Stimulated activated CD4-positive, alpha-beta T cell treated with anti-CD3 and anti-CD28 coated beads, Interleukin-15, amount 100 ng/mL, for 48 hours (primary cell): ENCODE measurements around the gene SUSD1.
"Not testable (repeated sequence)": the region's sequence is repeated elsewhere in the genome, so short reads cannot be mapped to it uniquely, and the experiment has no call there.

Source experiments
- DNase-seq, 2 donors: peaks; one replicate each; pipeline ENCODE4 v3.0.0-alpha.2; 2020; ENCODE audit warnings: low read depth in 2 of 2

Gene SUSD1

GRCh38 chr9:112094948-112095681, 80.0 kb downstream of the SUSD1 start:
- DNase-seq, result no peak

- DNase-seq, result no peak
Observed at GRCh38 chr9:112094241-112094640, 80.9 kb downstream of the SUSD1 start.

GRCh38 chr9:112093870-112094216, 81.3 kb downstream of the SUSD1 start:
- DNase-seq, result no peak

GRCh38 chr9:112093147-112093869, 81.8 kb downstream of the SUSD1 start:
- DNase-seq, result no peak

GRCh38 chr9:112091810-112092209, 83.3 kb downstream of the SUSD1 start:
- no peak for DNase-seq

- no peak for DNase-seq
Observed at GRCh38 chr9:112087506-112087905, 87.6 kb downstream of the SUSD1 start.

GRCh38 chr9:112086627-112087026, 88.5 kb downstream of the SUSD1 start:
- DNase-seq, result no peak

- DNase-seq, result no peak
Observed at GRCh38 chr9:112084907-112085306, 90.2 kb downstream of the SUSD1 start.

GRCh38 chr9:112084334-112084733, 90.8 kb downstream of the SUSD1 start:
- DNase-seq, result no peak

- no peak for DNase-seq
Observed at GRCh38 chr9:112081918-112082729, 93.0 kb downstream of the SUSD1 start.

GRCh38 chr9:112080831-112081542, 94.1 kb downstream of the SUSD1 start:
- no peak for DNase-seq

GRCh38 chr9:112078432-112078831, 96.7 kb downstream of the SUSD1 start:
- no peak for DNase-seq

- DNase-seq, result no peak
Observed at GRCh38 chr9:112076814-112077213, 98.3 kb downstream of the SUSD1 start.

GRCh38 chr9:112075009-112075378, 100.1 kb downstream of the SUSD1 start:
- no peak for DNase-seq

GRCh38 chr9:112074250-112075008, 100.7 kb downstream of the SUSD1 start:
- peak; percentile 43 to 60 for DNase-seq

GRCh38 chr9:112073639-112074173, 101.4 kb downstream of the SUSD1 start:
- DNase-seq, result not testable (repeated sequence)

- no peak for DNase-seq
Observed at GRCh38 chr9:112072721-112073638, 102.1 kb downstream of the SUSD1 start.

- DNase-seq, result no peak
Observed at GRCh38 chr9:112069318-112070169, 105.6 kb downstream of the SUSD1 start.
